ENCODE measurements around the gene SCYGR7.

SCYGR7 gene

DNA sequence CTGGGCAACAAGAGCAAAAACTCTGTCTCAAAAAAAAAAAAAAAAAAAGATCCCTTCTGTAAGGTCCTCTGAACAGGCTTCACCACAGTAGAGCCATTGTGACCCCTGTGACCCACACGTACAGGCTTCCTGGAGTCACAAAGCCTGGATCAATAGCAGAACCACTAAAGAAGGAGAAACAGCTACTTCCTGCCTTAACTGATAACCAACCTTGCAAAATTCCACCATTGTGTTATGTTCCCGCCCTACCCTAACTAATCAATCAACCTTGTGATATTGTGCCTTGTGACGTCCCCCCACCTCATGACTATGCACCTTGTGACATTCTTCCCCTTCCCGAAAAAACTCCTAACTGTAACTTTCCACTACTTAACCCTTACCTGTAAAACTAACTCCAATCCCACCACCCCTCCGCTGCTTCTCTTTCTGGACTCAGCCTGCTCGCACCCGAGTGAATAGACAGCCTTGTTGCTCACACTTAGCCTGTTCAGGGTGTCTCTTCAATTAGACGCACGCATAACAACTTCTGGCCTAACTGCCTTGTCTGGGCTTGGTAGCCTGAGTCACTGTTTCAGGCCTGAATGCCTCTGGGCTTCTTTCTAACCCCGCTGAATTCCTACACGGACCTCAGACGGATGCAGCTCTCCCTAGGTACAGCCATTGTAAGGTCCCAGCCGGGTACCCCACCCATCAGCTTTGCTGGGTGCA is 31.4 kb downstream of the SCYGR7 start:
- no peak for DNase-seq (ENCODE audit: low read depth, low spot score)

DNA sequence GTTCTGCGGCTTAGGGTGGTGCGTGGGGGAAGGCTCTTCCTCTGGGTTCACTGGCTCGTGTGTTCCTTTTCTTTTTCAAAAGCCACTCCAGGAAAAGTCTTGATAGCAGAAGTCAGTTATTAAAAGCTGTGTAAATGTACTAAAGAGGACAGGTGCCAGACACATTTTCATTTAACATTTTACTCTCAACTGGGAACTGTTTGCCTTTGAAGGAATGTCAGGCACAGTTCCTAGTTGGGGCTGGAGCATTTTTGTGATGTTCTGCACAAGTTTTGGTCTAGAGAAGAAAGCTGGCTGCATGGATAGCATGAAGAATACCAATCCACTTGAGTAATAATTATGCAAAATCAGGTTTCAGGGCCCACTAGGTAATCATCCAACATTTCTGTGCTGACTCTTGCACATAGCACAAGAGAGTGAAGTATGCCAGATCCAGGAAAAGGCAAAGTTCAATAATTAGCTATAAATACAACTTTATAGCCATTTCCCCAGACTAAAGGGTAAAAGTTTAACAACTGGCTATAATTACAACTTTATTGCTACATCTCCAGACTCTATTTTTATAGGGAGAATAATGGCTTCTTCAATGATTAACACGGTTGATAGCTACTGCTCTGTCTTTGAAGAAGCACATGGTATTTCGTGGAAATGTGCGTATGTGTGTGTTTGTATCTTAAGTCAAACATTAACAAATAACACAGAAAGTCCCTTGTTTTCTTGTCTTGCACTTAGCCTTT is 33.8 kb downstream of the SCYGR7 start:
- DNase-seq (ENCODE audit: low read depth, low spot score), result no peak

DNA sequence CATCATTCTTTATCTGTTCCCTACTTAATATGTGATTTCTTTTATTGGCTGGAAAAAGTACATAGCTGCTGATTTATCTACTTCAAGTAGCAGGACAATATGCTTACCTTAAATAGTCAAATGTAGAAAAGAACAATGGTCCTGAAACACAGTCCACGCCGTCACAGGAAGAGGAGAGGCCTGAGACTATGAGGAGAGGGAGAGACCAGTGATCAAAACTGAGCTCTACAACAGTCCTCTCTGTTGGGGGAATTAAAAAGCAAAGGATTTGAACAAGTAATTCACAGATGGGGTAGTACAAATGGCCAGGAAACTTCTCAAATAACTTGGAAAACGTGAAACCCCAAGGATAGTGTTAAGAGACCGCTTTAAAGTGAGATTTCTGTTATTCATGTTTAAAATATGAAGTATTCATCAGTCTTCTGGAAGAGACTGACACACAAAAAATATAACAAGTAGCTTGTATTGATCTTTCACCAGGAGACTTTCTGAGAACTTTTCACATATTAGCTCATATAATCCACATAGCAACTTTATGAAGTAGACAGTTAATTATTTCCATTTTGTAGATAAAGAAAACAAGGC is 37.7 kb downstream of the SCYGR7 start:
- DNase-seq (ENCODE audit: low read depth, low spot score), result no peak

DNA sequence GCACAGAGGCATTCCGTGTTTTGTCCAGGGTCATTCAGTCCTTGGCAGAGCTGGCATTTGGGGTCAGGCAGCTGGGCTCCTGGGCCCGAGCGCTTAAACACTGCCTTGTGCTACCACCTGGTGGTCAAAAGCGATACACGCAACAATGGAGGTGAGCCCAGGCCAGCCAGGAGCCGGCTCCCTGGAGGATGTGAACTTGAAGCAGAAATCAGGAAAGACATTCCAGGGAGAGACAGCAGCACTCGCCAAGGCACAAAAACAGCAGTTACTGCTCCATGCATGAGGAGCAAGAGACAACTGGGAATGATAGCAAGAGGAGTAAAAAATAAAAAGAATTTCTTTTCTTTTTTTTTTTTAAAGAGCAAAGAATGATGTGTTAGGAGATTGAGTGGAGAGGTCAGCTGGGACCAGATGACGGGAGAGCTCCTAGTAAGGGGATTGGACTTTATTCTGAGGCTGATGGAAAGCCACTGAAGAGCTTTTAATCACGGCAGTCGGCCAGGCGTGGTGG is 38.3 kb downstream of the SCYGR7 start:
- peak; percentile 17 for DNase-seq (ENCODE audit: low read depth, low spot score)

DNA sequence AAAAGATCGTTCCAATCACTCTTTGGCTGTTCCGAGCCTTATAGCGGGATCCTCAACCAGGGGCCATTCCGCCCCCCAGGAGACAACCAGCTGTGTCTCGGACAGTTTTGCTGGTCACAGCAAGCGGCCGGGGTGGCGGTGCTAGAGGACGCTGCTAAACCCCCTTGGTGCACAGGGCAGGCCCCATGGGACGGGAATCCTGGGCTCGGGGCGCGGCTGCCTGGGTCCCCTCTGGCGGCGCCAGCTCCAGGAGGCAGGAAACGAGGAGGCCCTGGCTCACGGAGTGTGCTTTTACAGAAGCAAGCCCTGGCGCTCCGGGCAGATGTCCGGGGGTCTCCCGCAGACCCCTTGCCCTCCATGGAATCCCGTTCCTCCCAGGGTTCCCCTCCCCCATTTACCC is 39.7 kb downstream of the SCYGR7 start:
- DNase-seq (ENCODE audit: low read depth, low spot score), result no peak

DNA sequence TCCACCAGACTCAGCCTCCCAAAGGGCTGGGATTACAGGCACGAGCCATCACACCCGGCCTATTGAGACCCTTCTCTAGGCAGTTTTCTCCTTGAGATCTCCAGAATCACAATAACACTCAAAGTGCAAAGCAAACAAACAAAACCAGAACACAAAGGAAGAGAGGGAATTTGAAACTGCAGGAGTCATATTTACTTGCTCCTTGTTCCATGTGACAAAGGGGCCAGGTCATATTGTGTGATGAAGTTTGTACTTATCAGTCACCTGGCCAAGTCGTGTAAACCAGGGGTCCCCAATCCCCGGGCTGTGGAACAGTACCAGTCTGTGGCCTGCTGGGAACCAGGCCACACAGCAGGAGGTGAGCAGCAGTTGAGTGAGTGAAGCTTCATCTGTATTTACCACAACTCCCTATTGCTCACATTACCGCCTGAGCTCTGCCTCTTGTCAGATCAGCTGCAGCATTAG is 44.1 kb downstream of the SCYGR7 start:
- DNase-seq (ENCODE audit: low read depth, low spot score), result no peak

DNA sequence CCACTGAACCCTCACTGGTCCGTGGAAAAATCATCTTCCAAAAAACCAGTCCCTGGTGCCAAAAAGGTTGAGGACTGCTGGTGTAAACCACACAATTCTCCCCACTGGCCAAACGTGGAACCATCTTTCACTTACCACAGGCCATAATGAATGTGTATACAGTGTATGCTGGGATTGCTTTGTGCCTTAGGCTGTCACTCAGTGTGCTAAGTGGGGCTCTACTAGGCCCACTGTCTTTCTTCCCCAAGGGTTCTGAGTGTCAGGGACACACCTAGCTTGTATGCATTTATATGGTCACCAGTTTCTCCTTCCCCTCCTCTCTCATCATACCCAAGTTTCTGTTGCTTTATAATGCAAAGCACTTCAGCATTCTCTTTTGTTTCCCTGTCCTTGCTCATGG is 44.8 kb downstream of the SCYGR7 start:
- DNase-seq (ENCODE audit: low read depth, low spot score), result no peak

DNA sequence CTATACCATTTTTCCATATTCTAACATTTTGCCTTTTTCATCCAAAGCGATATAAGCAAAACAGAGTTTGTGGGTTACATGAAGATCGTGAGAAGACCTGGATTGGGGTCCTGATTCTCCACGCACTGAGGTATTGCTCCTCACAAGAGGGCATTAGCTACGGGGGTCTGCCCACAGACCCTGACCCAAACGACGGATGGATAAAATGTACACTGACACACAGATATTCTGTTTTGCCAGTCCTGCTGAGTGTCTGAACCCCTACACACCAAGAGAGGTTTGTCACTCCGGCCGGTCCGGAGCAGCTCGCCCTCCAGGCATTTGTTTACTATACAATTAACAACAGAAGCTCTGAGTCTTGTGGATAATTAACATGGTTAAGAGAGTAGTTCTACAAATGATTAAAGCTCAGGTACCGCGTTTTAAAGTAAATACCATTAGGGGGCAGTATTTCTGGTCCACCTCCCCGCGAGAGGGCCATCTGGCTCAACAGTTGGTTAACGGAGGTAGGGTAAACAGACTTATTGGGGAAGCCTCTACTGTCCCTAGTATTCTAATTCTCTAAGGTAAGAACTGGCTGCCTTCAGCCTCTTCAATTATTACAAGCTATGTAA is 46.0 kb downstream of the SCYGR7 start:
- DNase-seq (ENCODE audit: low read depth, low spot score), result no peak

DNA sequence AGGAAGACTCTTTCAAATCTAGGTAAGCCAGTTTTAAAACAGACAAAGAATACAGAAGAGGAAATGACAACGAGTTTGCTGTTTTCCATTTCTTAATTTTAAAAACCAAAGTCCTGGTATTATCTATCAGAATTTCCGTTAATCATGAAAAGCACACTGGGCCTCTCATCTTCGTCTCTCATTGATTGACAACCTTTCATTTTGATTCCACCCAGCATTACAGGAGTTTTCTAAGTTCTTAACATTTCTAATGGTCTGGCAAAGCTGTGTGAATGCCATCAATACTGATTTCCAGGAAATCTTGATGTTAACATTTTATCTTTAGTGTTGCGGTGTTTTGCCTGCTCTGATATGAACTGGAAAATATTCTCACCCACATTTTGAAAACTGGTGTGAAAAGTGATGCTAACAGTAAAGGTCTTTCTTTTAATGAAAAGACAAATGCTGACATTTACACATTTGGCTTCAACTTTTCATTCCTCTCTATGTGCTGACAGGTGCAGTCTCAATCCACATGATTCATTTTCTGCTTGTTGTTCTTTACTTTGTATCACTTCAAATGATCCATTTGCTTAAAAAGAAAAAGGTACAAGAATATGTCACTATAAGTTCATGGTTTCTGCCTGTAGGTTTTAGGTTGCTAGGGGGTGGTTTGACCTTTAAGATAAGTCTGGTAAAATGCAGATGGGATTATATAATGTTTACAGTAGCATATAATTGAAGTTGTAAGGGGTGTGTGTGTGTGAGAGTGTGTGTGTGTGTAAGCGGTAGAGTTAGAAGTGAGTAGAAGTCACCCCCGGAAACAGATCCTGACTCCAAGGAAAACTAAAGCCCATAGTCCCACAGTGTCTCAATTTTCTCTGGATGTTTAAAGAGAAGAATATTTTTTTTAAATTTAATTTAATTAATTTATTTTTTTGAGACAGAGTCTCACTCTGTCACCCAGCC is 47.0 kb downstream of the SCYGR7 start:
- DNase-seq (ENCODE audit: low read depth, low spot score), result no peak
